Fibroblast of the aortic adventitia (primary cell): ENCODE measurements around the gene TMEM115. TPM values are rescaled to one million over a fixed set of nuclear protein-coding genes. Genes with fewer than 3 reads are reported as not detected.

ENCODE experiments used
- DNase-seq: peaks from one replicate; pipeline ENCODE4 v3.0.0-alpha.2; 2010; ENCODE audit warnings: low read depth
- H3K4me3 ChIP-seq: 2 replicates; pipeline ENCODE4 v1.5.1; 2011; ENCODE audit warnings: low read depth, mild to moderate bottlenecking, control low read depth, low read length, moderate library complexity
- CTCF ChIP-seq: IDR thresholded peaks from 2 replicates; pipeline ENCODE4 v1.5.1; 2011; ENCODE audit warnings: mild to moderate bottlenecking, low read length, control low read depth, inconsistent platforms; ENCODE audit not compliant: insufficient read depth
- total RNA-seq: library from RNA; depleted of rRNA; stranded (reverse); fragments of >200 nt; gene quantifications from 2 replicates; pipeline ENCODE4 v1.2.3, GENCODE V29; 2012; ENCODE audit warnings: low replicate concordance

TMEM115 gene
- total RNA-seq, 1 donor, result 47.9 TPM

- H3K4me3 ChIP-seq, result no peak overlapping the region
- no peak for DNase-seq
- no peak for TF ChIP-seq CTCF
These were observed 19.4 kb upstream of the TMEM115 start for GRCh38 chr3:50378757-50379156.

GRCh38 chr3:50378024-50378423 lies 18.7 kb upstream of the TMEM115 start:
- TF ChIP-seq CTCF, result no peak

GRCh38 chr3:50375258-50375931 lies 16.1 kb upstream of the TMEM115 start:
- DNase-seq, result no peak
- no peak for TF ChIP-seq CTCF

More at GRCh38 chr3:50378024-50378423, 18.7 kb upstream of the TMEM115 start:
- DNase-seq, result no peak
- no peak overlapping the region for H3K4me3 ChIP-seq

GRCh38 chr3:50374363-50375257 lies 15.3 kb upstream of the TMEM115 start:
- TF ChIP-seq CTCF, result no peak
- no peak for DNase-seq

More at GRCh38 chr3:50375258-50375931, 16.1 kb upstream of the TMEM115 start:
- H3K4me3 ChIP-seq, result no peak overlapping the region

GRCh38 chr3:50373146-50374051 lies 14.1 kb upstream of the TMEM115 start:
- no peak for DNase-seq
- TF ChIP-seq CTCF, result no peak
- H3K4me3 ChIP-seq, result no peak overlapping the region

More at GRCh38 chr3:50374363-50375257, 15.3 kb upstream of the TMEM115 start:
- no peak overlapping the region for H3K4me3 ChIP-seq

GRCh38 chr3:50372349-50372748 lies 13.0 kb upstream of the TMEM115 start:
- no peak overlapping the region for H3K4me3 ChIP-seq
- TF ChIP-seq CTCF, result no peak
- DNase-seq, result no peak
